HepG2 (cell line): Measurements from ENCODE around the gene NUDT21. TPM values are rescaled to one million over a fixed set of nuclear protein-coding genes. Genes with fewer than 3 reads are reported as not detected.

Experiments used
- ATAC-seq: fragments of 200-7000 bp; cut with Tn5 transposase; 3 replicates; pipeline ENCODE4 v1.9.1; 2020; ENCODE audit warnings: mild to moderate bottlenecking, moderate library complexity
- BruUV-seq: library from RNA; stranded (reverse); fragments of 400-500 nt; replicated peaks from 2 replicates; lab custom pipeline; 2021; lab: Mats Ljungman, UMichigan
- CTCF ChIA-PET: fragments of 300-600 bp; formaldehyde crosslinking; extraction: SDS; loops from one replicate; lab custom pipeline; 2021; ENCODE audit warnings: low total read pairs, inconsistent platforms, low intra/inter-chr PET ratio; lab: Yijun Ruan, JAX
- POLR2A ChIA-PET: fragments of 350-600 bp; sonication (Branson Sonifier 250); formaldehyde crosslinking; loops from one replicate; lab custom pipeline; 2020; ENCODE audit warnings: antibody characterized with exemption, inconsistent platforms; lab: Yijun Ruan, JAX
- DNase-seq: peaks from one replicate; pipeline ENCODE4 v3.0.0-alpha.2; 2015; ENCODE audit warnings: low spot score
- FAIRE-seq: peaks from 3 replicates; lab custom pipeline; 2011; peaks lifted over from hg19 to GRCh38; lab: Jason Lieb, UNC
- H2AFZ ChIP-seq: one replicate; pipeline ENCODE4 v1.6.1; 2011; ENCODE audit warnings: low read length, inconsistent platforms
- H3K27ac ChIP-seq: fragments of 300-600 bp; 3 replicates; pipeline ENCODE4 v1.8.0; 2011; ENCODE audit warnings: mixed run types, mild to moderate bottlenecking, mixed read lengths, low read length, inconsistent platforms; ENCODE audit not compliant: insufficient read depth; ENCODE audit errors: extremely low read length
- H3K27me3 ChIP-seq, 2 experiments: fragments of 200-600 bp in 1 of 2; 2 replicates in 1 of 2; 3 replicates in 1 of 2; pipeline versions ENCODE4 v1.6.0 to v1.8.0; 2011; ENCODE audit warnings: low read length in 2 of 2, mild to moderate bottlenecking in 2 of 2, moderate library complexity in 2 of 2, inconsistent platforms in 1 of 2; ENCODE audit not compliant: insufficient read depth in 2 of 2, control insufficient read depth in 1 of 2
- H3K36me3 ChIP-seq, 2 experiments: fragments of 200-600 bp in 1 of 2; replicated peaks in 1 of 2; 2 replicates in 1 of 2; 3 replicates in 1 of 2; pipeline versions ENCODE4 v1.5.1 to v1.8.0; 2011; ENCODE audit warnings: low read length in 2 of 2, inconsistent platforms in 1 of 2; ENCODE audit not compliant: insufficient read depth in 2 of 2, control insufficient read depth in 1 of 2
- H3K4me1 ChIP-seq: 2 replicates; pipeline ENCODE4 v1.5.1; 2012; ENCODE audit warnings: low read length, inconsistent platforms; ENCODE audit not compliant: insufficient read depth
- H3K4me2 ChIP-seq: 2 replicates; pipeline ENCODE4 v1.6.0; 2011; ENCODE audit warnings: low read depth, low read length, inconsistent platforms
- H3K4me3 ChIP-seq, 3 experiments: fragments of 200-600 bp in 1 of 3; sonication (generic), shearing (Covaris generic) in 1 of 3; replicated peaks in 1 of 3; 2 replicates each; pipeline ENCODE4 v1.5.1; 2011 to 2016; ENCODE audit warnings: low read length in 3 of 3, inconsistent platforms in 2 of 3, low read depth in 2 of 3, mild to moderate bottlenecking in 2 of 3, control low read depth in 1 of 3, mixed read lengths in 1 of 3; ENCODE audit not compliant: insufficient read depth in 1 of 3
- H3K79me2 ChIP-seq: one replicate; pipeline ENCODE4 v1.6.1; 2011; ENCODE audit warnings: low read length, inconsistent platforms; ENCODE audit not compliant: insufficient read depth
- H3K9ac ChIP-seq: 2 replicates; pipeline ENCODE4 v1.6.0; 2011; ENCODE audit warnings: mild to moderate bottlenecking, low read depth, low read length, inconsistent platforms; ENCODE audit not compliant: insufficient read depth
- H3K9me3 ChIP-seq: 2 replicates; pipeline ENCODE4 v1.5.1; 2012; ENCODE audit warnings: mild to moderate bottlenecking, low read length
- H4K20me1 ChIP-seq: 2 replicates; pipeline ENCODE4 v1.6.0; 2011; ENCODE audit warnings: inconsistent platforms, mild to moderate bottlenecking, low read length, moderate library complexity; ENCODE audit not compliant: insufficient read depth
- ARID4A ChIP-seq: sonication (generic); formaldehyde crosslinking; IDR thresholded peaks from 2 replicates; pipeline ENCODE4 v1.5.0; 2020; ENCODE audit warnings: mild to moderate bottlenecking, missing genetic modification reagents, borderline replicate concordance
- DMAP1 ChIP-seq: IDR thresholded peaks from 2 replicates; pipeline ENCODE4 v1.6.1; 2016
- ETV5 ChIP-seq: IDR thresholded peaks from 2 replicates; pipeline ENCODE4 v1.6.1; 2018; ENCODE audit warnings: missing biosample characterization, missing genetic modification reagents, inconsistent platforms, borderline replicate concordance
- HDAC2 ChIP-seq: sonication (generic); formaldehyde crosslinking; IDR thresholded peaks from 2 replicates; pipeline ENCODE4 v1.4.0; 2020; ENCODE audit warnings: missing genetic modification reagents
- SOX6 ChIP-seq, 2 experiments: fragments of 450-650 bp in 1 of 2; sonication (generic) in 1 of 2; formaldehyde crosslinking in 1 of 2; IDR thresholded peaks; 2 replicates each; pipeline versions ENCODE4 v1.4.0 to v1.6.1; 2017 to 2020; ENCODE audit warnings: antibody characterized with exemption in 1 of 2, mild to moderate bottlenecking in 1 of 2, missing genetic modification reagents in 1 of 2
- ZNF230 ChIP-seq: sonication (generic); formaldehyde crosslinking; IDR thresholded peaks from 2 replicates; pipeline ENCODE4 v1.4.0; 2020; ENCODE audit warnings: mild to moderate bottlenecking, missing genetic modification reagents
- ZNF512B ChIP-seq: sonication (generic); formaldehyde crosslinking; IDR thresholded peaks from 2 replicates; pipeline ENCODE4 v1.5.1; 2020; ENCODE audit warnings: missing genetic modification reagents, mild to moderate bottlenecking, borderline replicate concordance
- ZNF703 ChIP-seq: sonication (generic); formaldehyde crosslinking; IDR thresholded peaks from 2 replicates; pipeline ENCODE4 v1.5.1; 2020; ENCODE audit warnings: missing genetic modification reagents, mild to moderate bottlenecking, moderate library complexity, borderline replicate concordance
- ZNF780A ChIP-seq: sonication (generic); formaldehyde crosslinking; IDR thresholded peaks from 2 replicates; pipeline ENCODE4 v1.8.0; 2022; ENCODE audit warnings: mild to moderate bottlenecking, missing genetic modification reagents, moderate library complexity
- WGBS: methylation state at CpG from one replicate; pipeline ENCODE4 v1.1.6; 2017; ENCODE audit warnings: low lambda C conversion rate; 5-methylcytosine and 5-hydroxymethylcytosine counted together
- in situ Hi-C: cut with HindIII; loops from 2 replicates; pipeline ENCODE4 v1.10.0; 2017; ENCODE audit warnings: low pct_unique_long_range_greater_than_20kb; ENCODE audit not compliant: extremely low pct_ligation_motif_present
- intact Hi-C: fragments of 100-400 bp; cut with micrococcal nuclease; formaldehyde crosslinking; loops from one replicate; pipeline ENCODE4 v1.10.0; 2022; ENCODE audit not compliant: unreplicated experiment
- polyA plus RNA-seq, 8 experiments: library from polyadenylated mRNA; depleted of rRNA in 3 of 8; stranded (reverse) in 7 of 8; unstranded in 1 of 8; fragments of >200 nt; fragmentation: Illumina TruSeq in 4 of 8; extraction: Trizol in 4 of 8; gene quantifications; 2 replicates each; pipeline versions ENCODE4 v1.2.1 to v1.2.3, GENCODE V29; 2011 to 2016; ENCODE audit warnings: low read depth in 4 of 8, missing spikeins in 1 of 8, mixed read lengths in 1 of 8; ENCODE audit not compliant: insufficient read depth in 1 of 8
- total RNA-seq, 5 experiments: library from RNA; depleted of rRNA; stranded (reverse); fragments of >200 nt; fragmentation: Illumina TruSeq; extraction: Trizol; gene quantifications; 2 replicates each; pipeline ENCODE4 v1.2.3, GENCODE V29; 2016; ENCODE audit warnings: low read depth in 1 of 5
- TF ChIP-seq, protein P1 (sequence below): fragments of 450-650 bp; IDR thresholded peaks from 2 replicates; pipeline ENCODE4 v1.6.1; 2017; ENCODE audit warnings: mild to moderate bottlenecking
- TF ChIP-seq, protein P2 (sequence below): sonication (generic); formaldehyde crosslinking; IDR thresholded peaks from 2 replicates; pipeline ENCODE4 v1.4.0; 2020; ENCODE audit warnings: missing genetic modification reagents, borderline replicate concordance

The NUDT21 gene
- total and polyA plus RNA-seq, 2 of the 13 experiments (the other 11 are each of a cell fraction or from before 2014, with no cell fraction given): 177 to 210 TPM

- Histone ChIP-seq H3K4me3 (no peak overlapping the region; a peak in 1 of 6 replicates), H2AFZ (no peak overlapping the region), H3K27me3 (no peaks in the 10 kb centered on the region), H3K27ac (no peak overlapping the region), H3K4me1 (no peaks in the 10 kb centered on the region), H3K9ac (no peak overlapping the region), H4K20me1 (no peaks in the 10 kb centered on the region), H3K36me3 (peaks cover 28 to 82% of the 10 kb centered on the region in 2 experiments), H3K9me3 (no peaks in the 10 kb centered on the region), H3K79me2 (no peaks in the 10 kb centered on the region), H3K4me2 (no peak overlapping the region)
- no peak for FAIRE-seq
- DNase-seq: no peak
- intact Hi-C loops: no loop called here
- no TSS peak for BruUV-seq
- ChIA-PET POLR2A (interaction anchor here (1.3 kb wide), 1 partner anchor 12 kb away, joined by 5 read pairs; the partner anchor contains the start of genes NUDT21 and OGFOD1), CTCF (no interaction called here)
- ATAC-seq: no peak
- WGBS: 97% methylated on average over 6 of the region's 6 CpGs
- in situ Hi-C loops: no loop called here
- TF ChIP-seq ZNF230 (CRISPR knock-in tag) (no peak), ETV5 (CRISPR knock-in tag) (no peak), ZNF703 (no peak), ARID4A (no peak), DMAP1 (CRISPR knock-in tag) (no peak), ZNF512B (no peak), HDAC2 (CRISPR knock-in tag) (no peak), SOX6 (IDR thresholded peaks at IDR 0.05) (no peak), SOX6 (CRISPR knock-in tag; IDR thresholded peaks at IDR 0.05) (no peak), ZNF780A (CRISPR knock-in tag) (no peak)
- TF ChIP-seq, protein P1, sequence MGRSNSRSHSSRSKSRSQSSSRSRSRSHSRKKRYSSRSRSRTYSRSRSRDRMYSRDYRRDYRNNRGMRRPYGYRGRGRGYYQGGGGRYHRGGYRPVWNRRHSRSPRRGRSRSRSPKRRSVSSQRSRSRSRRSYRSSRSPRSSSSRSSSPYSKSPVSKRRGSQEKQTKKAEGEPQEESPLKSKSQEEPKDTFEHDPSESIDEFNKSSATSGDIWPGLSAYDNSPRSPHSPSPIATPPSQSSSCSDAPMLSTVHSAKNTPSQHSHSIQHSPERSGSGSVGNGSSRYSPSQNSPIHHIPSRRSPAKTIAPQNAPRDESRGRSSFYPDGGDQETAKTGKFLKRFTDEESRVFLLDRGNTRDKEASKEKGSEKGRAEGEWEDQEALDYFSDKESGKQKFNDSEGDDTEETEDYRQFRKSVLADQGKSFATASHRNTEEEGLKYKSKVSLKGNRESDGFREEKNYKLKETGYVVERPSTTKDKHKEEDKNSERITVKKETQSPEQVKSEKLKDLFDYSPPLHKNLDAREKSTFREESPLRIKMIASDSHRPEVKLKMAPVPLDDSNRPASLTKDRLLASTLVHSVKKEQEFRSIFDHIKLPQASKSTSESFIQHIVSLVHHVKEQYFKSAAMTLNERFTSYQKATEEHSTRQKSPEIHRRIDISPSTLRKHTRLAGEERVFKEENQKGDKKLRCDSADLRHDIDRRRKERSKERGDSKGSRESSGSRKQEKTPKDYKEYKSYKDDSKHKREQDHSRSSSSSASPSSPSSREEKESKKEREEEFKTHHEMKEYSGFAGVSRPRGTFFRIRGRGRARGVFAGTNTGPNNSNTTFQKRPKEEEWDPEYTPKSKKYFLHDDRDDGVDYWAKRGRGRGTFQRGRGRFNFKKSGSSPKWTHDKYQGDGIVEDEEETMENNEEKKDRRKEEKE: no peak
- TF ChIP-seq, protein P2, sequence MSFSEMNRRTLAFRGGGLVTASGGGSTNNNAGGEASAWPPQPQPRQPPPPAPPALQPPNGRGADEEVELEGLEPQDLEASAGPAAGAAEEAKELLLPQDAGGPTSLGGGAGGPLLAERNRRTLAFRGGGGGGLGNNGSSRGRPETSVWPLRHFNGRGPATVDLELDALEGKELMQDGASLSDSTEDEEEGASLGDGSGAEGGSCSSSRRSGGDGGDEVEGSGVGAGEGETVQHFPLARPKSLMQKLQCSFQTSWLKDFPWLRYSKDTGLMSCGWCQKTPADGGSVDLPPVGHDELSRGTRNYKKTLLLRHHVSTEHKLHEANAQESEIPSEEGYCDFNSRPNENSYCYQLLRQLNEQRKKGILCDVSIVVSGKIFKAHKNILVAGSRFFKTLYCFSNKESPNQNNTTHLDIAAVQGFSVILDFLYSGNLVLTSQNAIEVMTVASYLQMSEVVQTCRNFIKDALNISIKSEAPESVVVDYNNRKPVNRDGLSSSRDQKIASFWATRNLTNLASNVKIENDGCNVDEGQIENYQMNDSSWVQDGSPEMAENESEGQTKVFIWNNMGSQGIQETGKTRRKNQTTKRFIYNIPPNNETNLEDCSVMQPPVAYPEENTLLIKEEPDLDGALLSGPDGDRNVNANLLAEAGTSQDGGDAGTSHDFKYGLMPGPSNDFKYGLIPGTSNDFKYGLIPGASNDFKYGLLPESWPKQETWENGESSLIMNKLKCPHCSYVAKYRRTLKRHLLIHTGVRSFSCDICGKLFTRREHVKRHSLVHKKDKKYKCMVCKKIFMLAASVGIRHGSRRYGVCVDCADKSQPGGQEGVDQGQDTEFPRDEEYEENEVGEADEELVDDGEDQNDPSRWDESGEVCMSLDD: no peak
Observed at GRCh38 chr16:56463153-56463552, 12.0 kb upstream of the NUDT21 start.
